Endothelial cell of umbilical vein (primary cell): ENCODE measurements around the gene NCBP1. TPM values are rescaled to one million over a fixed set of nuclear protein-coding genes. Genes with fewer than 3 reads are reported as not detected.

Experiments used
- BruUV-seq: library from RNA; stranded (reverse); fragments of 400-500 nt; replicated peaks from 2 replicates; lab custom pipeline; 2021; lab: Mats Ljungman, UMichigan
- CTCF ChIA-PET: fragments of 300-600, 350-600 bp; sonication (Branson Sonifier 250); formaldehyde crosslinking; loops from one replicate; lab custom pipeline; 2021; ENCODE audit warnings: antibody characterized with exemption, inconsistent platforms; lab: Charles Lee
- POLR2A ChIA-PET: fragments of 300-600, 350-600 bp; sonication (Branson Sonifier 250); formaldehyde crosslinking; loops from one replicate; lab custom pipeline; 2021; ENCODE audit warnings: antibody characterized with exemption, inconsistent platforms; lab: Charles Lee
- DNase-seq: peaks from one replicate; pipeline ENCODE4 v3.0.0-alpha.2; 2011; ENCODE audit warnings: low read depth, low spot score
- FAIRE-seq: peaks from 2 replicates; lab custom pipeline; 2011; peaks lifted over from hg19 to GRCh38; lab: Jason Lieb, UNC
- H2AFZ ChIP-seq: 2 replicates; pipeline ENCODE4 v1.6.0; 2012; ENCODE audit warnings: low read depth, low read length, control low read depth, inconsistent platforms
- H3K27ac ChIP-seq: 2 replicates; pipeline ENCODE4 v1.5.1; 2011; ENCODE audit warnings: low read depth, mild to moderate bottlenecking, control low read depth, low read length, moderate library complexity; ENCODE audit not compliant: insufficient read depth
- H3K27me3 ChIP-seq, 2 experiments: 2 replicates each; pipeline versions ENCODE4 v1.6.0 to v1.6.1; 2011; ENCODE audit warnings: low read length in 2 of 2, mixed read lengths in 1 of 2; ENCODE audit not compliant: control insufficient read depth in 2 of 2, insufficient read depth in 2 of 2
- H3K36me3 ChIP-seq, 2 experiments: 2 replicates in 1 of 2; 3 replicates in 1 of 2; pipeline ENCODE4 v1.5.1; 2011; ENCODE audit warnings: low read length in 2 of 2, mild to moderate bottlenecking in 1 of 2, moderate library complexity in 1 of 2; ENCODE audit not compliant: control insufficient read depth in 2 of 2, insufficient read depth in 2 of 2; ENCODE audit errors: extremely low read depth in 1 of 2
- H3K4me1 ChIP-seq: 3 replicates; pipeline ENCODE4 v1.5.1; 2011; ENCODE audit warnings: mild to moderate bottlenecking, low read length; ENCODE audit not compliant: control insufficient read depth, insufficient read depth; ENCODE audit errors: extremely low read depth
- H3K4me2 ChIP-seq: 2 replicates; pipeline ENCODE4 v1.6.1; 2011; ENCODE audit warnings: low read length, control low read depth, mixed read lengths; ENCODE audit not compliant: insufficient read depth
- H3K4me3 ChIP-seq, 3 experiments: fragments of 200-600 bp in 1 of 3; sonication (generic), shearing (Covaris generic) in 1 of 3; replicated peaks in 1 of 3; 2 replicates each; pipeline ENCODE4 v1.5.1; 2011 to 2016; ENCODE audit warnings: control low read depth in 3 of 3, low read length in 3 of 3, mild to moderate bottlenecking in 2 of 3, inconsistent platforms in 1 of 3, low read depth in 1 of 3, moderate library complexity in 1 of 3; ENCODE audit not compliant: insufficient read depth in 1 of 3
- H3K79me2 ChIP-seq: 2 replicates; pipeline ENCODE4 v1.6.0; 2012; ENCODE audit warnings: low read length, inconsistent platforms; ENCODE audit not compliant: control insufficient read depth, insufficient read depth
- H3K9ac ChIP-seq: replicated peaks from 2 replicates; pipeline ENCODE3; 2011; ENCODE audit warnings: low read length, control low read depth; ENCODE audit not compliant: insufficient read depth; ENCODE audit errors: extremely low read depth
- H3K9me1 ChIP-seq: replicated peaks from 3 replicates; pipeline ENCODE4 v1.6.0; 2011; ENCODE audit warnings: mild to moderate bottlenecking, low read length; ENCODE audit not compliant: control insufficient read depth, insufficient read depth; ENCODE audit errors: extremely low read depth
- H3K9me3 ChIP-seq: replicated peaks from 2 replicates; pipeline ENCODE4 v1.5.1; 2012; ENCODE audit warnings: low read length, inconsistent platforms; ENCODE audit not compliant: control insufficient read depth, insufficient read depth
- H4K20me1 ChIP-seq: replicated peaks from 2 replicates; pipeline ENCODE3; 2011; ENCODE audit warnings: mild to moderate bottlenecking, low read length; ENCODE audit not compliant: control insufficient read depth, insufficient read depth; ENCODE audit errors: extremely low read depth
- CTCF ChIP-seq, 2 donors: IDR thresholded peaks; 1 replicate in 1 of 2; 2 replicates in 1 of 2; pipeline ENCODE4 v1.5.1; 2011; ENCODE audit warnings: low read length in 2 of 2, mild to moderate bottlenecking in 2 of 2, moderate library complexity in 2 of 2, control low read depth in 1 of 2, inconsistent platforms in 1 of 2, low read depth in 1 of 2; ENCODE audit not compliant: insufficient read depth in 1 of 2; ENCODE audit errors: extremely low read depth in 1 of 2
- dilution Hi-C: fragments of 300-500 bp; cut with MboI; formaldehyde crosslinking; loops from one replicate; pipeline ENCODE4 v1.15.0; 2019; ENCODE audit warnings: low sequenced_read_pairs; ENCODE audit not compliant: extremely low pct_ligation_motif_present
- intact Hi-C: fragments of 100-400 bp; cut with micrococcal nuclease; formaldehyde crosslinking; loops from one replicate; pipeline ENCODE4 v1.10.0; 2022
- polyA plus RNA-seq, 4 experiments: library from polyadenylated mRNA; depleted of rRNA in 3 of 4; stranded (reverse) in 3 of 4; unstranded in 1 of 4; fragments of >200 nt; gene quantifications; 2 replicates each; pipeline versions ENCODE4 v1.2.1 to v1.2.3, GENCODE V29; 2011 to 2012; ENCODE audit warnings: missing spikeins in 1 of 4
- total RNA-seq: library from RNA; stranded (reverse); gene quantifications from 2 replicates; pipeline ENCODE4 v1.2.3, GENCODE V29; 2021

NCBP1 gene
- total and polyA plus RNA-seq, 2 donors (not counting 3 experiments of a cell fraction or from before 2014, with no cell fraction given): 10.9 to 45.3 TPM

- FAIRE-seq: no peak
- Histone ChIP-seq H3K9ac (no peak overlapping the region), H3K4me1 (no peaks in the 10 kb centered on the region), H3K27ac (no peak overlapping the region), H3K9me1 (no peaks in the 10 kb centered on the region), H3K36me3 (no peaks in the 10 kb centered on the region), H3K27me3 (peaks cover 10 to 15% of the 10 kb centered on the region in 2 experiments), H2AFZ (no peak overlapping the region), H3K9me3 (no peaks in the 10 kb centered on the region), H4K20me1 (no peaks in the 10 kb centered on the region), H3K4me2 (no peak overlapping the region), H3K4me3 (no peak overlapping the region), H3K79me2 (no peaks in the 10 kb centered on the region)
- BruUV-seq: no TSS peak
- DNase-seq: no peak
- POLR2A ChIA-PET: no interaction called here
- CTCF ChIA-PET: no interaction called here
- dilution Hi-C loops: no loop called here
- intact Hi-C loops: no loop called here
- TF ChIP-seq CTCF (IDR thresholded peaks at IDR 0.05; ENCODE audit: extremely low read depth in 1 of 2, insufficient read depth in 1 of 2, low read depth in 1 of 2, low read length in 2 of 2): no peak
These were observed 88.7 kb downstream of the NCBP1 start for GRCh38 chr9:97722331-97722730.

Other genes starting within 250 kb of the NCBP1 start
- gene TDRD7, start 221.7 kb upstream of the NCBP1 start, total RNA-seq: 11.2 and 11.5 TPM in 2 replicates
- gene TDRD7, start 221.7 kb upstream of the NCBP1 start, polyA plus RNA-seq: 3.7 and 4.9 TPM in 2 replicates
- 0.74 and 1.4 TPM in 2 replicates for gene TMOD1, start 132.2 kb upstream of the NCBP1 start, total RNA-seq
- 0.13 and 0.26 TPM in 2 replicates for gene TMOD1, start 132.2 kb upstream of the NCBP1 start, polyA plus RNA-seq
- 15.1 and 15.9 TPM in 2 replicates for gene TSTD2, start 453 bp upstream of the NCBP1 start, total RNA-seq
- gene TSTD2, start 453 bp upstream of the NCBP1 start, polyA plus RNA-seq: 13.5 and 13.7 TPM in 2 replicates
- 18.5 and 21.1 TPM in 2 replicates for gene XPA, start 63.5 kb downstream of the NCBP1 start, total RNA-seq
- 2.2 and 3.6 TPM in 2 replicates for gene XPA, start 63.5 kb downstream of the NCBP1 start, polyA plus RNA-seq
- gene FOXE1, start 219.4 kb downstream of the NCBP1 start, total RNA-seq: not detected in 2 replicates
- not detected in 2 replicates for gene FOXE1, start 219.4 kb downstream of the NCBP1 start, polyA plus RNA-seq